ENCODE measurements around the gene VTN. TPM values are rescaled to one million over a fixed set of nuclear protein-coding genes. Genes with fewer than 3 reads are reported as not detected.

The VTN gene
- total and polyA plus RNA-seq, 8 donors = 0.72 to 2.9 (median 1.1) TPM; not detected in 3

DNA sequence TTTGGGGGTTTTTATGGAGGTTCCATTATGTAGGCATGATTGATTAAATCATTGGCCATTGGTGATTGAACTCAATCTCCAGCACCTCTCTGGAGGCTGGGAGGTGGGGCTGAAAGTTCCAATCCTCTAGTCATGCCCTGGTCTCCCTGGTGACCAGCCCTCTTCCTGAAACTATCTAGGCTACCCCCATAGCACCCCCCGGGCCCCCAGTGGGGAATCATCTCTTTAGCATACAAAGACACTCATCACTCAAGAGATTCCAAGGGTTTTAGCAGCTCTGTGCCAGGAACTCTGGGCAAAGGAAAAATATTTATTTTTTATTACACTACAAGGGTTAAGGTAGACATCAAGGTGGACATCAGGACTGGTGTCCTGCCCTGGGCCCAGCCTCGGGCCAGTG, 25.3 kb upstream of the VTN start:
- Histone ChIP-seq H3K27me3 (no peaks in the 10 kb centered on the region), H3K36me3 (peaks cover 18 to 100% (median 97%) of the 10 kb centered on the region in 4 donors), H3K27ac (no peak overlapping the region), H3K9me3 (no peaks in the 10 kb centered on the region), H3K4me3 (no peak overlapping the region), H3K4me1 (peaks cover 0 to 8% (median 0%) of the 10 kb centered on the region in 4 donors)
- WGBS, 5 donors = 42 to 67% (median 60%) methylated on average over 2 of the region's 2 CpGs
- TF ChIP-seq, protein P1, sequence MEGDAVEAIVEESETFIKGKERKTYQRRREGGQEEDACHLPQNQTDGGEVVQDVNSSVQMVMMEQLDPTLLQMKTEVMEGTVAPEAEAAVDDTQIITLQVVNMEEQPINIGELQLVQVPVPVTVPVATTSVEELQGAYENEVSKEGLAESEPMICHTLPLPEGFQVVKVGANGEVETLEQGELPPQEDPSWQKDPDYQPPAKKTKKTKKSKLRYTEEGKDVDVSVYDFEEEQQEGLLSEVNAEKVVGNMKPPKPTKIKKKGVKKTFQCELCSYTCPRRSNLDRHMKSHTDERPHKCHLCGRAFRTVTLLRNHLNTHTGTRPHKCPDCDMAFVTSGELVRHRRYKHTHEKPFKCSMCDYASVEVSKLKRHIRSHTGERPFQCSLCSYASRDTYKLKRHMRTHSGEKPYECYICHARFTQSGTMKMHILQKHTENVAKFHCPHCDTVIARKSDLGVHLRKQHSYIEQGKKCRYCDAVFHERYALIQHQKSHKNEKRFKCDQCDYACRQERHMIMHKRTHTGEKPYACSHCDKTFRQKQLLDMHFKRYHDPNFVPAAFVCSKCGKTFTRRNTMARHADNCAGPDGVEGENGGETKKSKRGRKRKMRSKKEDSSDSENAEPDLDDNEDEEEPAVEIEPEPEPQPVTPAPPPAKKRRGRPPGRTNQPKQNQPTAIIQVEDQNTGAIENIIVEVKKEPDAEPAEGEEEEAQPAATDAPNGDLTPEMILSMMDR (IDR thresholded peaks at IDR 0.05) = no peak
- TF ChIP-seq POLR2AphosphoS5 (IDR thresholded peaks at IDR 0.05) = no peak
- TF ChIP-seq POLR2A (IDR thresholded peaks at IDR 0.05) = no peak
- no peak for TF ChIP-seq EP300 (IDR thresholded peaks at IDR 0.05)
- intact Hi-C loops (cut with DNase I; ENCODE audit: low total_unique reads) = no loop called here
- DNase-seq = no peak

DNA sequence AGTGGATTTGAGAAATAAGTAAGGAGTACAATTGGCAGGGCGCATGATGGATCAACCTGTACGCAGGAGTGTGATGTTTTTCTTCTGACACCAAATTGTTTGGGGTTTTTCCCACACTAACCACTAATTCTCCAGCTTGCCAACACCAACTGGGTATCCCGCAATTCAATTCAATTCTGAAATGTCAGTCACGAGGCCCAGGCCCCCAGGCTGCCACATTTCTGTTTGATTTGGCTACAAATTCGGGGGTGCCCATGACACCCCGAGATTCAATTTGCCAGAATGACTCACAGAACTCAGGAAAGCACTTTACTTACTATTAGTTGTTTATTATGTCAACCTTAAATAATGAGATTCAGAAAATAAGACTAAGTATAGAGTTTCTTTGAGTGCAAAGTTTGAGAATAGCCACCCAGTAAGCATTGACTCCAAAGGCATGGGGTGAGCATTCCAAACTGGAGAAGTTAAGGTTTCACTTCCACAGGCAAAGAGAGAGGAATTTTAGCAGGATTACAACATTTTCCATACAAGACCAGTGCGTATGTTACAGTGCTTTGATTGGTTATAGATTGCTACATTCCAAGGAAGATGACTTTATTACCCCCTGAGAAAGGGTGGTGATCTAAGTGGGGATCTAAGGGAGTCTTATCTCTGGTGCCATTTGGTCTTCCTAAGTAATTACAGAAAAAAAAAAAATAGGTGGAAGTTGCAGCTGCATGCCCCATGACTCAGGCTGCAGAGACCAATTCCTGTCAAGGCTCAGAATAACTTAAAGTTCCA, 24.4 kb upstream of the VTN start:
- H3K4me1 ChIP-seq = peaks cover 0 to 8% (median 0%) of the 10 kb centered on the region in 4 donors
- 65 to 85% (median 80%) methylated on average over 7 of the region's 7 CpGs for WGBS, 5 donors
- no peaks in the 10 kb centered on the region for H3K9me3 ChIP-seq
- DNase-seq = no peak
- no peaks in the 10 kb centered on the region for H3K27me3 ChIP-seq
- TF ChIP-seq POLR2A (IDR thresholded peaks at IDR 0.05) = no peak
- TF ChIP-seq POLR2AphosphoS5 (IDR thresholded peaks at IDR 0.05) = no peak
- no peak for TF ChIP-seq EP300 (IDR thresholded peaks at IDR 0.05)
- TF ChIP-seq, protein P1 (IDR thresholded peaks at IDR 0.05) = no peak
- H3K4me3 ChIP-seq = no peak overlapping the region
- H3K27ac ChIP-seq = no peak overlapping the region
- H3K36me3 ChIP-seq = peaks cover 25 to 100% (median 98%) of the 10 kb centered on the region in 4 donors
- intact Hi-C loops (cut with DNase I; ENCODE audit: low total_unique reads) = no loop called here

DNA sequence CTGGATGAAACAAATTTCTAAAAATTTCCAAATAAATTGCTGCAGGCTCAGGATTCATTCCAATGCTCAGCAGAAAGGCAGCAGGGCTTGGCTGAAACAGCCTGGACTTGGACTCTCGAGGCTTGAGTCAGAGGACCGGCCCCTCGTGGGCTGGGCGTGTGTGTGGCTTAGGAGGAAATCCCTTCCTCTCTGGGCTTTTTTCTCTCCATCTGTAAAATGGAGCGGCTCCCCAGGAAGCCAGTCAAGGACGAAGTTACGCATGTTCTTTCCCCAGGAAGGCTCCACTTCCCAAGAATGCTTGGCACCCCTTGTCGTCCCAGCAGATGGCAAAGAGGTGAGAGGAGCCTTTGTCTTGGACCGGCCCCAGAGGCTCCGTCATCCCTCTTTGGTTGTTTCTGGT, 22.4 kb upstream of the VTN start:
- WGBS, 5 donors = 69 to 84% (median 79%) methylated on average over 10 of the region's 10 CpGs
- Histone ChIP-seq H3K4me1 (no peaks in the 10 kb centered on the region), H3K27me3 (no peaks in the 10 kb centered on the region), H3K4me3 (no peak overlapping the region), H3K9me3 (no peaks in the 10 kb centered on the region), H3K36me3 (peaks cover 36 to 100% (median 98%) of the 10 kb centered on the region in 4 donors), H3K27ac (no peak overlapping the region)
- intact Hi-C loops (cut with DNase I; ENCODE audit: low total_unique reads) = no loop called here
- no peak for DNase-seq
- TF ChIP-seq, protein P1 (IDR thresholded peaks at IDR 0.05) = no peak
- TF ChIP-seq EP300 (IDR thresholded peaks at IDR 0.05) = no peak
- TF ChIP-seq POLR2A (IDR thresholded peaks at IDR 0.05) = no peak

DNA sequence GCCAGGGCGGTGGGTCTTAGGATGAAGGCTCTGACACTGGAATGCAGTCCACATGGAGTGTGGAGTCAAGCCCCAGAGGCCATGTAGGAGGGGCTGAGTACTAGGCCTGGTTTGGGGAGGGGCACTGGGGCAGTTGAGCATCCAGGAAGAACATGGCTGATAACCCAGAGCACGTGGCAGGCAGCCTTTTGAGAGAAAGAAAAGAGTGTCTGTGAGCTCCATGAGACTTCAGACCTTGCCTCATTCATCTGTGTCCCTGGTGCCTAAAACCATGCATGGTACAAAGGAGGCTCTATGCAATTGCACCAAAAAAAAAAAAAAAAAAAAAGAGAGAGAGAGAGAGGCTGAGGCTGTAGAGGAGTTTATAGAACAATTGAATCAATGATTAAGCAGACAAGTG, 21.3 kb upstream of the VTN start:
- DNase-seq = no peak
- TF ChIP-seq, protein P1 (IDR thresholded peaks at IDR 0.05) = no peak
- no peak for TF ChIP-seq POLR2A (IDR thresholded peaks at IDR 0.05)
- WGBS, 5 donors = 42 to 69% (median 67%) methylated on average over 2 of the region's 2 CpGs
- H3K9me3 ChIP-seq = no peaks in the 10 kb centered on the region
- peaks cover 36 to 96% (median 92%) of the 10 kb centered on the region in 4 donors for H3K36me3 ChIP-seq
- intact Hi-C loops (cut with DNase I; ENCODE audit: low total_unique reads) = no loop called here
- no peak overlapping the region for H3K4me3 ChIP-seq
- H3K4me1 ChIP-seq = no peaks in the 10 kb centered on the region
- no peak overlapping the region for H3K27ac ChIP-seq
- H3K27me3 ChIP-seq = no peaks in the 10 kb centered on the region

All from stomach (tissue), 9 donors.